AG04449 (cell line): Measurements from ENCODE around the gene TMPRSS12.
"Not testable (repeated sequence)": the region's sequence is repeated elsewhere in the genome, so short reads cannot be mapped to it uniquely, and the experiment has no call there.

Experiments
- CTCF ChIA-PET: fragments of 350-600 bp; formaldehyde crosslinking; extraction: SDS; loops from one replicate; lab custom pipeline; 2021; ENCODE audit warnings: antibody characterized with exemption; lab: Yijun Ruan, JAX
- POLR2A ChIA-PET: fragments of 400-600, 350-600 bp; formaldehyde crosslinking; extraction: SDS; loops from one replicate; lab custom pipeline; 2020; ENCODE audit warnings: antibody characterized with exemption, inconsistent platforms; lab: Yijun Ruan, JAX
- DNase-seq: peaks from one replicate; pipeline ENCODE4 v3.0.0-alpha.2; 2010; ENCODE audit warnings: low read depth, low spot score
- H3K4me3 ChIP-seq: 2 replicates; pipeline ENCODE4 v1.5.1; 2011; ENCODE audit warnings: low read depth, mild to moderate bottlenecking, control low read depth, low read length
- CTCF ChIP-seq: IDR thresholded peaks from one replicate; pipeline ENCODE4 v1.5.1; 2011; ENCODE audit warnings: mild to moderate bottlenecking, moderate library complexity, low read length, control low read depth, inconsistent platforms; ENCODE audit not compliant: insufficient read depth; ENCODE audit errors: missing control alignments

TMPRSS12 gene

GRCh38 chr12:50820177-50820576 is 22.5 kb upstream of the TMPRSS12 start:
- CTCF ChIA-PET: interaction anchor here (1.3 kb wide), 1 partner anchor 167 kb away, joined by 6 read pairs; no protein-coding TSS in a partner anchor
- H3K4me3 ChIP-seq: no peak overlapping the region
- TF ChIP-seq CTCF: no peak
- POLR2A ChIA-PET: no interaction called here
- DNase-seq: no peak

DNA sequence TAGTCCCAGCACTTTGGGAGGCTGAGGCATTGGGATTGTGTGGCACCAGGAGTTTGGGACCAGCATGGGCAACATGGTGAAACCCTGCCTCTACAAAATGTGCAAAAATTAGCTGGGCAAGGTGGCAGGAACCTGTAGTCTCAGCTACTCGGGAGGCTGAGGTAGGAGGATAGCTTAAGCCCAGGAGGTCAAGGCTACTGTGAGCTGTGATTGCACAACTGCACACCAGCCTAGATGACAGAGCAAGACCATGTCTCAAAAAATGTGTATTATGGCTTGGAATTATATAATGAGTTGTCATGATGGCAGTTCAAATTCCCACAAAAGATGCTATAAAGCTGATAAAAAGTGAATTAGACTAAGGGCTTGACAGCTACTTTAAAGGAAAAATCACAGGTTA is 20.6 kb upstream of the TMPRSS12 start:
- CTCF ChIA-PET: interaction anchor here (0.9 to 1.5 kb wide), 2 partner anchors 163 to 165 kb away, joined by 3 to 12 read pairs; no protein-coding TSS in a partner anchor
- no peak overlapping the region for H3K4me3 ChIP-seq
- TF ChIP-seq CTCF: no peak
- DNase-seq: no peak
- POLR2A ChIA-PET: no interaction called here

GRCh38 chr12:50823724-50824123 is 19.0 kb upstream of the TMPRSS12 start:
- CTCF ChIA-PET: interaction anchor here (1.3 to 8.9 kb wide), 6 partner anchors 12 to 517 kb away, joined by 5 to 201 read pairs (median 14); no protein-coding TSS in a partner anchor
- POLR2A ChIA-PET: not testable (repeated sequence)

DNA sequence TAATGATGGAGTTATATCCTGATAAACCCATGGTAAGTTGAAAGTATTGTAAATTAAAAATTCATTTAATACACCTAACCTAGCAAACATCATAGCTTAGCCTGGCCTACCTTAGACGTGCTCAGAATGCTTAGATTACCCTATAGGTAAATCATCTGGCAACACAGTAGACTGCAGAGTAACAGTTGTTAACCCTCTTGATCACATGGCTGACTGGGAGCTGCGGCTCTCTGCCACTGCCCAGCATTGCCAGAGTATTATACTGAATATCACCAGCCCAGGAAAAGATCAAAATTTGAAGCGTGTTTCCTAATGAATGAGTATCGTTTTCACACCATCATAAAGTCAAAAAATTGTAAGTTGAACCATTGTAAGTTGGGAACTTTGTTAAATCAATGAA is 17.8 kb upstream of the TMPRSS12 start:
- CTCF ChIA-PET: interaction anchor here (1.0 to 8.9 kb wide), 23 partner anchors 9 to 527 kb away, joined by 3 to 201 read pairs (median 6); partner anchors contain the start of gene SLC11A2
- H3K4me3 ChIP-seq: no peak overlapping the region
- TF ChIP-seq CTCF: no peak
- DNase-seq: no peak
- POLR2A ChIA-PET: interaction anchor here (0.6 to 1.3 kb wide), 4 partner anchors 14 to 258 kb away, joined by 3 to 4 read pairs (median 3); partner anchors contain the start of genes ATF1 and CSRNP2

More at GRCh38 chr12:50823724-50824123, 19.0 kb upstream of the TMPRSS12 start:
- DNase-seq, H3K4me3 ChIP-seq: not testable (repeated sequence)

DNA sequence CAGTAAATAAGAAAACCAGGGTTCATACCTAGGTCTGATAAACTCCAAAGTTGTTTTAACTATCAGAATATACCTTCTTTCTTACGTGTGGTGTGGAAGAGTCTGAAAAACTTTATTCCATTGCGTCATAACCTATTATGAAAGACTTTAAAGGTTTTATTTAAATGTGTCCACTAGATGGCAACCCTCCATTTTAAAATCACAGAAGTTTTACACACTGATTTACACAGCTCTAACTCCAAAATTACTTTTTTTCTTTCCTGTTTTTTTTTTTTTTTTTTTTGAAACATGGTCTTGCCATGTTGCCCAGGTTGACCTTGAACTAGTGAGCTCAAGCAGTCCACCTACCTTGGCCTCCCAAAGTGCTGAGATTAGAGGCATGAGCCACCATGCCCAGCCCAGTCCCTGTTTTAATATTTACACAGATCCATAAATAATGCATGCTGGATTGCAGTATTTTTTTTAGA is 17.3 kb upstream of the TMPRSS12 start:
- no peak for TF ChIP-seq CTCF
- CTCF ChIA-PET: interaction anchor here (0.6 to 8.9 kb wide), 26 partner anchors 9 to 526 kb away, joined by 3 to 201 read pairs (median 6); partner anchors contain the start of gene SLC11A2
- POLR2A ChIA-PET: interaction anchor here (0.6 to 1.3 kb wide), 3 partner anchors 14 to 258 kb away, joined by 3 to 4 read pairs (median 3); partner anchors contain the start of gene CSRNP2

DNA sequence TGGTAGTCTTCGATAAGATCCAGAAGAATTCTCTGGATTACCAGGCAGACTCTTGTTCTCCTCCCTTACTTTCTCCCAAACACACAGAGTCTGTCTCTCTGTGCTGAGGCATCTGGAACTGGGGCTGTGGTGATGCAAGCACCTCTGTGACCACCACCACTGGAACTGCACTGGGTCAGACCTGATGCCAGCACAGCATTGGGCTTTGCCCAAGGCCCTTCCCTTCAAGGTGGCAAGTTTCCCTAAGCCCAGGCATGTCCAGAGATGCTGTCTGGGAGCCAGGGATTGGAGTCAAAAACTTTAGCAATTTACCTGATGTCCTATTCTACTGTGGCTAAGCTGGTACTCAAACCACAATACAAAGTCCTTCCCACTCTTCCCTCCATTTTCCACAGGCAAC is 14.6 kb upstream of the TMPRSS12 start:
- no peak for TF ChIP-seq CTCF
- no peak for DNase-seq
- H3K4me3 ChIP-seq: no peak overlapping the region
- ChIA-PET CTCF (interaction anchor here (1.0 to 8.9 kb wide), 4 partner anchors 9 to 523 kb away, joined by 3 to 201 read pairs (median 22); no protein-coding TSS in a partner anchor), POLR2A (no interaction called here)

More for the DNA sequence above, 17.3 kb upstream of the TMPRSS12 start:
- H3K4me3 ChIP-seq: no peak overlapping the region
- peak; percentile 26 for DNase-seq
